ENCODE measurements around the gene KIF2C.
"Not testable (repeated sequence)": the region's sequence is repeated elsewhere in the genome, so short reads cannot be mapped to it uniquely, and the experiment has no call there.

Gene KIF2C

DNA sequence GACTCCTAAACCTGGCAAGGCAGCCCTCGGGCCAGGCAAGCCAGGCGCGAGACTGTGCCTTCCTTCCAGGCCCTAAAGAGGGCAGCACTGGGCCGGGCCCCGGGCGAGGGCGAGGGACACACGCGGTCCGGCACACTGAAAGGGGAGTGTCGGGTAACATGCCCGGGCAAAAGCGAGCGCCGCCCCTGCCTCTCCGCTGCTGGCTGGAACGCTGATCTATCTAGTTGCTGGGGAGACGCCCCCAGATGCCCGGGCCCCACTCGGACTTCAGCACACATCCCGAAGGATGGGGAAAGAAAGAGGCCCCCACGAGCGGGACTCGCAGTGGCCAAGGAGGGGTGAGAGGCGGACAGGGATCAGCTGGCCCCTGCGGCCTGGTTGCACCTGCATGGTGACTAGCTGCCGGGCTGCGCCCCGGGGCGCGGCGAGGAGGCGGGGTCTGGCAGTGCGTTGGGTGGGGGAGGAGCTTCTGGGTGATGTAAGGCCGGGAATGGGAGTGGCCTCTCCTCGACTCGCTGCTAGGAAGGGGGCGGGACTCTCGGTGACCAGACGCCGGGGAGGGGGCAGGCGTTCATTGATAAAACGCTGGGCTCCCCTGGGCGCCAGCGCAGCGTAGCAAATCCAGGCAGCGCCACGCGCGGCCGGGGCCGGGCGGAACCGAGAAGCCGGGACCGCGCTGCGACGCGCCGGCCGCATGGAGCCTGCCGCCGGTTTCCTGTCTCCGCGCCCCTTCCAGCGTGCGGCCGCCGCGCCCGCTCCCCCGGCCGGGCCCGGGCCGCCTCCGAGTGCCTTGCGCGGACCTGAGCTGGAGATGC, 60.3 kb downstream of the KIF2C start, which contains the start of gene PLK3:
TSS of gene PLK3 (plus strand) at position 608 of the 815 bp plus-strand sequence. CDS start at position 695, 87 bp downstream.
- peak; percentile 99 for DNase-seq

DNA sequence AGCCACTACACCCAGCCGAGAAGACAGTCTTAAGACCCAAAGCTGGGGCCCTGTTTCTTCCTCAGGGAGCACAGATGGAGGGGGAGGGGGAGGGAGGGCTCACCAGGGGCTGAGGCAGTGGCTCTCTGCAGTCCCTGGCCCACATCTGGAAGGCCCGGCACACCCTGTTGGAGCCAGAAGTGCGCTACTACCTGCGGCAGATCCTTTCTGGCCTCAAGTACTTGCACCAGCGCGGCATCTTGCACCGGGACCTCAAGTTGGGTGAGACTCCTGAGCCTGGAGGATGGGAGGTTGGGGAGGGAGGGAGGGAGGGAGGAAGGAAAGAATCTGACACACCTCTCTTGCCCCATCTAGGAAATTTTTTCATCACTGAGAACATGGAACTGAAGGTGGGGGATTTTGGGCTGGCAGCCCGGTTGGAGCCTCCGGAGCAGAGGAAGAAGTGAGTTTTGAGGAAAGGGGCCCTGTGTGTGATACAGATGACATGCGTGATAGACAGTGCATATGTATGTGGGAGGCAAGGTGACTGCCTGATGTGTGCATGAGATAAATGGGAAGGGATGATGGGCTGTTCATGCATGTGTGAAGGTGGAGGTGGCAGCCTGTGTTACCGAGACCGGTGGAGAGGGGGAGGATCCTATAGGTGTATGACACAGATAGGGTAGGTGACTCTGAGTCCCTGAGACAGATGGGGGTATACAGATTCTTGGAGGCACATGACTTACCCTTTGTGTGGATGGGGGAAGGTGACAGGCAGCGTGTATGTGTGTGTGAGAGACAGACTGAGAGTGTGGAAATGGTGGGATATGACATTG, 62.1 kb downstream of the KIF2C start:
- peak; percentile 54 for DNase-seq

DNA sequence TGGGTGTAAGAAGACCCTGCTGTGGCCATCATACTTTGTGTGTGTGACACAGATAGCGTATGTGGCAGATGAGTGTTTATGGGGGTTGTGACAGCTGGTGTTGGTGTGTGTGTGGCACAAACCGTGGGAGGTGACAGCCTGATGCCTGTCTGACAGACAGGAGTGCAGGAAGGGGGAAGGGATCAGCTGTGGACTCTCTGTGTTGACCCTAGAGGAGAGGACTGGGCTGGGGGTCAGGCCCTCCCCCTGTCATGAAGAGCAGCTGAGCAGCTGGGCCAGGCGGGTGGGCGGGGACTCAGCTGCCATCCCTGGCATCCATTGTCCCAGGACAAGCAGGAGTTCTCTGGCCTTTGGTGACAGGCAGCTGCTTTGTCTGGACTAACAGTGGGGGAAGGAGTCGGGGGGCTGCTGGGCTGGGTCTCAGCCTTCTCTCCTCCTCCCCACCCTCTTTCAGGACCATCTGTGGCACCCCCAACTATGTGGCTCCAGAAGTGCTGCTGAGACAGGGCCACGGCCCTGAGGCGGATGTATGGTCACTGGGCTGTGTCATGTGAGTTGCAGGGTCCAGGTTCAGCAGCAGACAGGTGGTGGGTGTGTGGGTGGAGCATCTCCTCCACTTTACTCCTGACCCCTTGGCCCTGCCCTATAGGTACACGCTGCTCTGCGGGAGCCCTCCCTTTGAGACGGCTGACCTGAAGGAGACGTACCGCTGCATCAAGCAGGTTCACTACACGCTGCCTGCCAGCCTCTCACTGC, 62.8 kb downstream of the KIF2C start:
- no peak for DNase-seq

DNA sequence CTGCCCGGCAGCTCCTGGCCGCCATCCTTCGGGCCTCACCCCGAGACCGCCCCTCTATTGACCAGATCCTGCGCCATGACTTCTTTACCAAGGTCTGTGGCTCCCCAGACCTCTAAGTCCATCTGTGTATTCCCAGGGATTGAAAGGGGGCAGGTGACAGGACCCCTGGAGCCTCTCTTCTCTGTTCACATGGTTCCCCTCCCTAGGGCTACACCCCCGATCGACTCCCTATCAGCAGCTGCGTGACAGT, 63.4 kb downstream of the KIF2C start:
- no peak for DNase-seq

DNA sequence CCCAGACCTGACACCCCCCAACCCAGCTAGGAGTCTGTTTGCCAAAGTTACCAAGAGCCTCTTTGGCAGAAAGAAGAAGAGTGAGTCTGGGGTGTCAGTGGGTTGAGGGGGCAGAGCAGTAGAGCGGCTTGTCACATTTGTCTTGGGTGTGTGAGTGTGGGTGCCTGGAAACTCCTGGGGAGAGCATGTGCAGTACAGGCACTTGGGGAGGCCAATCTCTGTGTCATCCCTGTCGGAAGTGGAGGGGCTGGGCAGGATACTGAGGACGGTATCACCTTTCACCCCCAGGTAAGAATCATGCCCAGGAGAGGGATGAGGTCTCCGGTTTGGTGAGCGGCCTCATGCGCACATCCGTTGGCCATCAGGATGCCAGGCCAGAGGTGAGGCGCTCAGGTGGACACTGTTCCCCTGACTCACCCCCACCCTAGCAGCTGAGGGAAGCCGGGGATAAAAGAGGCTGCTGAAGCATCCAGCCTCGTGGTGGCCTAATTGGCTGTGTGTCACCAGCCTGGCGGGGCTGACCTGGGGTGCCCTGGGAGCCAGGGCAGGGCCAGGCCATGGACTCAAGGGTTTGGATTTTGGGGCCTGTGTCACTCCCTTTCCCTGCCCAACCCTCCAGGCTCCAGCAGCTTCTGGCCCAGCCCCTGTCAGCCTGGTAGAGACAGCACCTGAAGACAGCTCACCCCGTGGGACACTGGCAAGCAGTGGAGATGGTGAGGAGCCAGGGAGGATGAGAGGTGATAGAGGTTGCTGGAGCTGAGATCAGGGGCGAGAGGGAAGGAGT, 63.9 kb downstream of the KIF2C start:
- no peak for DNase-seq

DNA sequence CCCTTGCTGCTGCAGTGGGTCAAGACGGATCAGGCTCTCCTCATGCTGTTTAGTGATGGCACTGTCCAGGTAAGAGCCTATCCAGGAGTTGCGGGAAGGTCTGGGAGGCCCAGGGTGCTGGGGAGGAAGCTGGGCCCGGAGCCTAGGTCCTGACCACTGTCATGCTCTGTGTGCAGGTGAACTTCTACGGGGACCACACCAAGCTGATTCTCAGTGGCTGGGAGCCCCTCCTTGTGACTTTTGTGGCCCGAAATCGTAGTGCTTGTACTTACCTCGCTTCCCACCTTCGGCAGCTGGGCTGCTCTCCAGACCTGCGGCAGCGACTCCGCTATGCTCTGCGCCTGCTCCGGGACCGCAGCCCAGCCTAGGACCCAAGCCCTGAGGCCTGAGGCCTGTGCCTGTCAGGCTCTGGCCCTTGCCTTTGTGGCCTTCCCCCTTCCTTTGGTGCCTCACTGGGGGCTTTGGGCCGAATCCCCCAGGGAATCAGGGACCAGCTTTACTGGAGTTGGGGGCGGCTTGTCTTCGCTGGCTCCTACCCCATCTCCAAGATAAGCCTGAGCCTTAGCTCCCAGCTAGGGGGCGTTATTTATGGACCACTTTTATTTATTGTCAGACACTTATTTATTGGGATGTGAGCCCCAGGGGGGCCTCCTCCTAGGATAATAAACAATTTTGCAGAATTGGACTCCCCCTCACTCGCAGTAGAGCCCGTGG, 65.8 kb downstream of the KIF2C start:
- peak; percentile 35 for DNase-seq

DNA sequence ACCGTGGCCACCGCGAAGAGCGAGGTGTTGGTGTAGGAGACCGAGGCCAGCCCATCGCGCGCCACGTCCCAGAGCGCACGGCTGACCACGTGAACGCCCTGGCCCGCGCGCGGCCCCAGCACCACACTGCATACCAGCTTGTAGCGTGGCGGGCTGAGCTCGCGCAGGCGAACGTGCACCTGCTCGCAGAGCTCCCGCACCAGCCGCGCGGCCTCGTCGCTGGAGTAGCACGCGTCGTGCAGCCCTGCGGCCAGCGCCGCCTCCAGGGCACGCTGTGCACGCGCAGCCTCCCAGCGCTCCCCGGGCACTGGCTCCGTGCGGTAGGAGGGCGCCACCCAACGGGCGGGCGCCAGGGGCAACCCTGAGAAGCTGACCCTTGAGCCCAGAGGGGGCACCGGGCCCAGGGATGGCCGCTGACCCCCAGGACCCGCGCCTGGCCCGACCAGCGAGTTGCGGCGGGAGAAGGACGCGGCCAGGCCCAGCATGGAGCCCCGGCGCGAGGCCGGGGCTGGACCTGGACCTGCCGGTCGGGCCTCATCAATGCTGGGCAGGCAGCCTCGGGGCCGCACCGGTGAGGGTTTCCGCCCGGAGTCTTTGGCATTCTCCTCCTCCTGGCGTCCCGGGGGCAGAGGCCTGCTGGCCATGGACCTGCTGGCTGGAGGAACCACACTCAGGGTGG, 66.5 kb downstream of the KIF2C start:
- peak; percentile 38 for DNase-seq

DNA sequence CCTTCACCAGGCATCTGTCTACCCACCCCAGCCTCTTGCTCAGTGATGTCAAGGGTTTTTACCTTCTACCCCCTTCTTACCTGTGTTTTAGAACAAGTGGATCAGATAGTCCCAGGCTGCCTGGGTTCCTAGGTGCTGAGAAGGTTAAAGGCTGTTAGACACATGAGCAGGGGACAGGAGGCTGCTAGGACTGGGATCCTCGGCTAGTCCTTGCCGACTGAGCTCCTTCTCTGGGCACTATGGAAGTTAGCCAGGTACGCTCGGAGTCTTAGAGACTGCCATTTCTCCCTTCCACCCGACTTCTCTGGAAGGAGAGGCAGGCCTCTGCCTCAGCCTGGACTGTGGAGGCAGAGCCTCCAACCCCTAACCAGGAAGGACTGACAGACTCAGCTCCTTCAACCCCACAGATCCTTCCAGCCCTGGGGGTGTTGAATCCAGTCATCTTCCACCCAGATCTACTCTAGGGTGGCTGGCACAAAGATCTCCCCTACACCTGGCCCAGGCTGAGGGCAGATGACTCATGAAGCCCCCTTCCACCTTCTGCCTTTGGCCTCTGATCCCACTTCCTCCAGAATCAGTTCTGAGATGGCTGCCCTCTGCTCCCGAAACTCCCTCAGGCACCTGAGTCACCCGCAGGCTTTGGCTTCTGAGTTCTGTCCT, 67.2 kb downstream of the KIF2C start, which contains the start of gene DYNLT4:
TSS of gene DYNLT4 (minus strand) at position 648 of the 660 bp plus-strand sequence. CDS start 683 bp downstream, outside the sequence.
- no peak for DNase-seq

DNA sequence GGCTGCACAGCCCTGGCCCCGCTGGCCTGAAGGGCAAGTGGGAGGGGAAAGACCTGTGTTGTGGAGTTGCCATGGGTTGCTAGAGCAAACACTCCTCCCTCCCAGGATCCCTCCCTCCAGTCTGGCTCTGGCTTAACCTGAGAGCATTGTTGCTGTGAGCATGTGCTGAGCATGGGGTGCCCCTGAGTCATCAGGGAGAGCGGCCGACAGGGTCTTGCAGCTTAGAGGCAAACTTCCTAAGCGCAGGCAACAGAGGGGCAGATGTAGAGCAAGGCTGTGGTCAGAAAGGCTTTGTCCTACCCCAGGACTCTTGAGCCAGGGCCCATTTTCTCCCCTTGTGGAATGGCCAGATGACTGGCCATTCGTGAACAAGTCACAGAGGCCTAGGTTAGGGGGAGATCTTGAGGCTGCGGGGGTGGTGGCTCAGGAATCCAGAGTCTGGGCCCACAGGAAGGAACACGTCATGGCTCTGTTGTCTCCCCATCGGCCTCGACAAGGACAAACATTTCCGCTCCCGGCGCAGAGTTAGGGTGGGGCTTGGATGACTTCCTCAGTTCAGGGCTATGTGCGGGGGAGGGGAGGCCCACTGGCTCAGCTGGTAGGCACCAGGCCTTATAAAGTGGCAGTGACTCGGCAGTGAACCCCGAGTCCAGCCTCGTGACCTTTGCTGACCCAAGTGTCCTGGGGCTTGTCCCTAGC, 67.9 kb downstream of the KIF2C start:
- peak; percentile 95 for DNase-seq

DNA sequence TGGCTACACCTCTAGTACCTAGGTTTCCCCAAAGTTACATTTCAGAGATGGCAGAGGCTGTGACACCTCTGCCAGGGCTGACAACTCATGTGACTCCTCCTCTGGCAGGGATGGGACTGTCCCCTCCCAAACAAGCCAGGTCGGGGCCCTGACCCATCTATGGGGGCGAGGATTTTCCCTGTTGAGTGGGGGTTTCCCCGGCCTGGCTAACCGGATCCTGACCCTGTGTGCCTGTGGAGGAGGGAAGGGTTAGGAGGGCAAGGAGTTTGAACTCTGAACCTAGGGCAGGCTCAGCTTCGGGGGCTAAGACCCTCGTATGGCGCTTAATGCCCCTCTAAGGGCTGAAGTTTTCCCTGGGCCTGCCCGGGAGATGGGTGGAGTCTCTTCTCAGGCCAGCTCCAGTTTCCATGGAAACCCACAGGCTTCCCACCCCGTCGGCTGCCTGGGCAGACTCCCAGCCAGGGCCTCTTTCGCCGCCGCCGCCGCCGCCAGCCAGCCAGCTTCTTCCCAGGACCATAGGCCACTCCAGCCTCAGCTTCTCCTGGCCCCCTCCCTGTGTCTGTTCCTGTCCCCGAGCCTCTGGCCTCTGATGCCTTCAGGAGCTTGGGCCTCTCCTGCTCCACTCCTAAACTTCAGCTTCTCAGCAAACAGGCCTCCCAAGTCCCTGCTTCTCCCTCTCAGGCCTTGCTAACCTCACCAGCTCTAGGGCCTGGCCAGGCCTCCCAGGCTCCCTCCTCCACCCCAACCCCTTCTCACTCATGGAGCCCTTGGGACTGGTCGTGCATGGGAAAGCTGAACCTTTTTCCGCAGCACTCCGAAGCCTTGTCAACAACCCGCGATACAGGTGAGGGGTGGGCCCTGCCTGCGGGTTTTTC, 68.7 kb downstream of the KIF2C start, which contains the start of gene BTBD19:
TSS of gene BTBD19 (plus strand) at position 461 of the 875 bp plus-strand sequence. CDS start at position 759, 298 bp downstream.
- peak; percentile 85 for DNase-seq

DNA sequence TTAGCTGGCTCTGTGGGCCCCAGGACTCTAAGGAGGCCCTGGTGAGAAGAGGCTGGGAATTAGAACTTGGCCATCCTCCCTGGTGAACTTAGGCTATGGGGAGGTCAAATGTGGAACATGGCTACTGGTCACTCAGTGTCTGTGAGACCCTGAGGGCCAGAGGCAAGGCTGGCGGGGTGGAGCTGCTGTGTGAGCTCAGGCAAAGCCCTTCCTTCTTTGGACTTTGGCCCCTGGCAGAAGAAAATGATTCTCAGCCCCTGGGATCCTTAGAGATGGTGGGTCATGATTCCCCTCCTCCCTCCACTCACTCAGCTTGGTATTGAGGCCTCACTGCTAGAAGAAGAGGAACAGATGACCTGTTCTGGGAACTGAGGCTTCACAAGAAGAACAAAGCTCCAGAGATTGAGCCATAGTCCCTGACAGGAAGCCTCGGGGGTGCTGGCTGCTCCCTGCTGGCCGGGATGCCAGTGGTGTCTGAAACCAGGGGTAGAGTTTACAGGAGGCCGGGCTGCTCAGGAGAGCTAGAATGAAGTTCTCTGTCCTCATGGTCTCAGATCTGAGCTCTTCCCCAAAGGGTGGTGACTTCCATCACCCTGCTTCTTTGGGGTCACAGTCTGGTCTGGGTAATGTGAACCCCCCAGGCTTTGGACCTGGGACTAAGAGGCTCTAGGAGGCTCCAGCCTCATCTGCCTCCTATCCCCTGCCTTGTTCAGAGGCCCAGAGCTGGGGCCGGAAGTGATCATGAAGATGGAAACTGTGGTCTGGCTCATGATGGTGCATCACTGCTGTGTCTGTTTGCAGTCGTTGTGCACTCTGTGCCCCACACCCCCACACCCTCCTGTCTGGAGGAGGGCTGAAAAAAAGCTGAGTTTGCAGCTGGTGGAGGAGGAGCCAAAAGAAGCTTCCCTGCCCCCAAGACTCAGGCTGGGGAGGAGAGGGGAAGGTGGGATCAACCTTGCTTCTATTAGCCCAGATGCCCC, 69.6 kb downstream of the KIF2C start:
- DNase-seq: peak; percentile 92

DNA sequence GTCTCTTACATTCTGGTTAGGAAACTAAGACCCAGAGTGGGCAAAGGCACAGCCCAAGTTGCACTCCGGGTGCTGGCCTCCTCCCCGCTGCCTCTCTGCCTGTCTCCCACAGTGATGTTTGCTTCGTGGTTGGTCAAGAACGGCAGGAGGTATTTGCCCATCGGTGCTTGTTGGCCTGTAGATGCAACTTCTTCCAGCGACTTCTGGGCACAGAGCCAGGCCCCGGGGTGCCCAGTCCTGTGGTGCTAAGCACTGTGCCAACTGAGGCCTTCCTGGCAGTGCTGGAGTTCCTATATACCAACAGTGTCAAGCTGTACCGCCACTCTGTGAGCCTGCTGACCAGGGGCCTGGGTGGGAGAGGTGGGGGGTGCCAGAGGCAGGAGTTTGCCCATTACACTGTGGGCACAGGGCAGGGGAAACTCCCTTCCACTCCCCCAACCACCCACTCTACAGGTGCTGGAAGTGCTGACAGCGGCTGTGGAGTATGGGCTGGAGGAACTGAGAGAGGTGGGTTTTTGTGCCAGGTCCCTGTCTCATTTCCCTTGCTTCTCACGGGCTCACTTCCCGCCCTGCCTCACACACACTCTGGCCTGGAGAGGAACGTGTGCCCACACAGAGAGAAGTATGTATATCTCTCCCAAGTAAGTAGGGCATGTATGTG, 70.6 kb downstream of the KIF2C start:
- peak; percentile 59 for DNase-seq

DNA sequence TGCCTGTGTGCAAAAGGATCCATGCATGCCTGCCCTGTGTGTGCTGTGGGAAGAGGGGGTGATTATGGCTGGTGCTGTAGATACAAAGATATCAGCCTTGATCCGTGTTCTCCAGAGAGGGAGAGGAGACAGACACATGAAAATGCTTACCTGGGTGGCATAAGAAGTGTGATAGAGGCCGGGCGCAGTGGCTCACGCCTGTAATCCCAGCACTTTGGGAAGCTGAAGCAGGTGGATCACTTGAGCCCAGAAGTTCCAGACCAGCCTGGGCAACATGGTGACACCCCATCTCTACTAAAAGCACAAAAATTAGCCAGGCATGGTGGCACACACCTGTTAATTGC, 71.1 kb downstream of the KIF2C start:
- DNase-seq: not testable (repeated sequence)

DNA sequence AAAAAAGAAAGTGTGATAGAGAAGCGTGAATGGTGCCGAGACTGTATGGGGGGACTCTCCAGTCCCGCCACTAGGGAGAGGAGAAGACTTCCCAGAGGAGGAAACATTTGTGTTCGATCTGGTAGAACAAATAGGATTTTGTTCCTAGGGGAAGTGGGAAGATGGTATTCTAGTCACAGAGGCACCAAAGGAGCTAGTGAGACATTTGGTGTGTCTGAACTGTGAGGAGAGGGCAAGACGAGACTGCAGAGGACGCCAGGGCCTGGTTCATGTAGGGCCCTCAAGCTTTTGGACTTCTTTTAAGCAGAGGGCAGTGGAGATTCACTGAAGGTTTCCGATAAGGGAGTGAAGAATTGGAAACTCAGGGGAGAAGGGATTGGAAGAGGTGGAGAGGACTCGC, 71.6 kb downstream of the KIF2C start:
- no peak for DNase-seq

DNA sequence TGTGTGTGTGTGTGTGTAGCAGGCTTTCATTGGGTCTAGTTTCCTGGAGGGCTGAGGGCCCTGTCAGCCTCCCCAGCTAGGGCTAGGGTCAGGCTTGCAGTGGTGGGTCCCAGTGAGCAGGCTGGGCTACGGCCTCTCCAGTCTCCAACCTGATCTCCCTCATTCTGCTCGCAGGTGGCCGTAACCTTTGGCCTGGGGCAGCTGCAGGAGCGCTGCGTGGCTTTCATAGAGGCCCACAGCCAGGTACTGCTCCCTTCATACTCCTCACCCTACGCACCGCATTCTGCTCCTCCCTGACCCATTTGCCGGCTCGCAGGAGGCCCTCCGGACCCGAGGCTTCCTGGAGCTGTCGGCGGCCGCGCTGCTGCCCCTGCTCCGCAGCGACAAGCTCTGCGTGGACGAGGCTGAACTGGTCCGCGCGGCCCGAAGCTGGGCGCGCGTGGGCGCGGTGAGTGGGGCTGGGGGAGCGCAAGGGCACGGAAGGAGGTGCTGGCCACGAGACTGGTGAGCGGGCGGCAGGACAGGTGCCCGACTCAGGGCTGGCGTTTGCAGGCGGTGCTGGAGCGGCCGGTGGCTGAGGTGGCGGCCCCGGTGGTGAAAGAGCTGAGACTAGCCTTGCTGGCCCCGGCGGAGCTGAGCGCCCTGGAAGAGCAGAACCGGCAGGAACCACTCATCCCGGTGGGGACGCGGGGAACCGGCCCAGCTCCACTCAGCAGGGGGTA, 73.3 kb downstream of the KIF2C start:
- DNase-seq: no peak

DNA sequence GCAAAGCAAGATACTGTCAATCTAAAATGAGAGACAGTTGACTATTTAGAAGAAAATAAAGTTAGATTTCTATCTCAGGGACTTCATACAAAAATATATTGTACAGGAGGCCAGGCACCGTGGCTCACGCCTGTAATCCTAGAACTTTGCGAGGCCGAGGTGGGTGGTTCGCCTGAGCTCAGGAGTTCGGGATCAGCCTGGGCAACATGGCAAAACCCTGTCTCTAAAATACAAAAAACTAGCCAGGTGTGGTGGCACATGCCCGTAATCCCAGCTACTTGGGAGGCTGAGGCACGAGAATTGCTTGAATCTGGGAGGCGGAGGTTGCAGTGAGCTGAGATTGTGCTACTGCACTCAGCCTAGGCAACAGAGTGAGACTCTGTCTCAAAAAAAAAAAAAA, 76.3 kb downstream of the KIF2C start:
- not testable (repeated sequence) for DNase-seq
